Tibial nerve (tissue), 4 donors: ENCODE data around the gene CA12. TPM values are rescaled to one million over a fixed set of nuclear protein-coding genes. Genes with fewer than 3 reads are reported as not detected.

ENCODE experiments used
- DNase-seq, 2 donors: peaks; one replicate each; pipeline ENCODE4 v3.0.0-alpha.2; 2019; ENCODE audit warnings: low spot score in 2 of 2
- H3K27ac ChIP-seq, 4 donors: fragments of 200-600 bp; sonication (generic) in 3 of 4; one replicate each; pipeline ENCODE4 v1.5.1; 2017 to 2019; ENCODE audit warnings: mild to moderate bottlenecking in 1 of 4
- H3K27me3 ChIP-seq, 2 donors: fragments of 200-600 bp; sonication (generic) in 1 of 2; one replicate each; pipeline versions ENCODE4 v1.5.1 to v1.6.0; 2017 to 2019
- H3K36me3 ChIP-seq, 3 donors: fragments of 200-600 bp; sonication (generic); one replicate each; pipeline ENCODE4 v1.5.1; 2018 to 2019
- H3K4me1 ChIP-seq, 4 donors: fragments of 200-600 bp; sonication (generic) in 3 of 4; one replicate each; pipeline ENCODE4 v1.5.1; 2017 to 2019
- H3K4me3 ChIP-seq, 4 donors: fragments of 200-600 bp; sonication (generic) in 3 of 4; one replicate each; pipeline ENCODE4 v1.5.1; 2017 to 2019; ENCODE audit warnings: mild to moderate bottlenecking in 1 of 4, moderate library complexity in 1 of 4
- H3K9me3 ChIP-seq, 4 donors: fragments of 200-600 bp; sonication (generic) in 3 of 4; one replicate each; pipeline ENCODE4 v1.5.1; 2017 to 2019
- CTCF ChIP-seq, 5 experiments: fragments of 200-600 bp in 3 of 5; fragments of 450-650 bp in 2 of 5; sonication (generic) in 3 of 5; IDR thresholded peaks; one replicate each; pipeline ENCODE4 v1.5.1; 2016 to 2019; ENCODE audit warnings: antibody characterized with exemption in 5 of 5, mild to moderate bottlenecking in 3 of 5, moderate library complexity in 2 of 5
- EP300 ChIP-seq, 2 donors: sonication (generic); formaldehyde crosslinking; IDR thresholded peaks; one replicate each; pipeline ENCODE4 v1.6.1; 2017; ENCODE audit warnings: antibody characterized with exemption in 2 of 2, mild to moderate bottlenecking in 1 of 2
- POLR2A ChIP-seq, 2 donors: fragments of 450-650 bp; IDR thresholded peaks; one replicate each; pipeline ENCODE4 v1.6.1; 2017; ENCODE audit warnings: antibody characterized with exemption in 2 of 2, mild to moderate bottlenecking in 2 of 2, moderate library complexity in 2 of 2
- WGBS, 2 donors: methylation state at CpG; one replicate each; pipeline ENCODE4 v1.1.5; 2018; 5-methylcytosine and 5-hydroxymethylcytosine counted together
- total RNA-seq, 4 donors: library from RNA; depleted of rRNA; stranded (reverse); fragments of >200 nt; gene quantifications; one replicate each; pipeline ENCODE4 v1.1.0, GENCODE V29; 2016

CA12 gene
- total RNA-seq, 4 donors from 2014 or later = 0.22 to 2.5 (median 1.1) TPM

DNA sequence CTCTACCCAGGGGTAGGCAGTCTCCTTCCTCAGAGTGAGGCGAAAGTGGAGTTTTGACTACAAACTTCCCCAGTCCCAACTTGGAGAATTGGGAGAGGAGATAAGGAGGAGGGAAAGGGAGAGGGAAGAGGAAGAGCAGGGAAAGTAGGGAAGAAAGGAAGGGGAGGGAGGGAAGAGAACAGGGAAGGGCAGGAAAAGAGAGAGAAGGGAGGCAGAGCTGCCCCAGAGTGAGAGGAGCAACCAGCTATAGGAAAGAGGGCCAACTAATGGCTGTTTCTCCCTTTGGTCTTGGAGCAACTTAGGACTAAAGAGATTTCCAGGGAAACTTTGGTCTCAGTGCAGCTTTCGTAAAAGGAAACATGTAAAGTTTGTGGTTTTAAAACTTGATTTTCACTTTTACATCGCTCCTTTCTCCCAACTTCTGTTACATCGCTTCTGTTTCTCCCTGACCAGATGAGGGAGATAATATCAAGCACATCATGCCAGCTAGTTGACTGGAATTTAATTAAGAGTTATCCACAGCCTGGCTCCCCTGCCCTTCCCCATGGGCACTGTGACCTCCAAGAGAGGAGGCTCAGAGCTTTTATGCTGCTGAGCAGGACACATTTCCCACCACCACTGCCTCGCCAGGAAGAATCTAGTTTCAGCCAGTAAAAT is 1.4 kb downstream of the CA12 start:
- no peak overlapping the region for H3K27ac ChIP-seq

DNA sequence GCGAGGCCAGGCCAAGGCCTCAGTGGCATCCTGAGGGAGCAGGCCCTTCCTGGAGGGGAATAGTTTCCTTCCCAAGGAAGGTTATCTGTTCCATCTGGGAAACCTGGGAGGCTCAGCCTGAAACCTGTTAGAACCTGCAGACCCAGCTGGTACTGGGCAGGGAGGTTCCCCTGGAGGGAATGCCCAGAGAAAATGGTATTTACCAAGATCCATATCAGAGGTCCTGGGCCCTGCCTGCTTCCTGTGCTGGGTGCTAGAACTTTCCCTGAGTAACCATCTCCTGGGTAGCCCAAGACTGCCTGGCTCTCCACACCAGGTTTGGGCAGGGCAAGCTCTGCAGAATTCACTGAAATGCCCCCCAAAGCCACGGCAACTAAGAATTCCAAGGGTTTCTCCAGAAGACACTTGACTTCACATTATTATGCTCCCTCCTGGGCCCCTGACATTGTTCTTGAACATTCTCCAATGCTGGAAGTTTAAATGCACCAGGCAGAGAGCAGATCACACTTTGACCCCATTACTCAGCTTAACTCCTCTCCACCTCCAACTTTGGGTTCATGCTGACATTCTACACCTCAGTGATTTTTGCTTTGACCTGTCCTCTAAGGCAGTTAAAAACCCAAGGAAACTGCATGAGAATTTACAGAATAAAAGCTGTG is 2.0 kb downstream of the CA12 start:
- H3K36me3 ChIP-seq = no peaks in the 10 kb centered on the region
- peaks cover 0 to 30% (median 10%) of the 10 kb centered on the region in 4 donors for H3K4me1 ChIP-seq
- TF ChIP-seq EP300 (IDR thresholded peaks at IDR 0.05) (no peak), CTCF (IDR thresholded peaks at IDR 0.05) (no peak), POLR2A (IDR thresholded peaks at IDR 0.05) (no peak)
- H3K9me3 ChIP-seq = no peaks in the 10 kb centered on the region
- H3K27ac ChIP-seq = no peak overlapping the region
- WGBS, 2 donors = 85 to 96% methylated on average over 2 of the region's 2 CpGs
- no peak for DNase-seq
- H3K4me3 ChIP-seq = no peak overlapping the region
- H3K27me3 ChIP-seq = peaks cover 0 to 24% of the 10 kb centered on the region in 2 donors

More for the DNA sequence above, 1.4 kb downstream of the CA12 start:
- H3K4me3 ChIP-seq = no peak overlapping the region
- DNase-seq = no peak
- 82 to 87% methylated on average over 5 of the region's 5 CpGs for WGBS, 2 donors
- H3K36me3 ChIP-seq = no peaks in the 10 kb centered on the region
- H3K4me1 ChIP-seq = peaks cover 0 to 23% (median 6%) of the 10 kb centered on the region in 4 donors
- TF ChIP-seq CTCF (IDR thresholded peaks at IDR 0.05) (no peak), EP300 (IDR thresholded peaks at IDR 0.05) (no peak), POLR2A (IDR thresholded peaks at IDR 0.05) (no peak)
- H3K9me3 ChIP-seq = no peaks in the 10 kb centered on the region
- H3K27me3 ChIP-seq = peaks cover 0 to 26% of the 10 kb centered on the region in 2 donors

- Histone ChIP-seq H3K36me3 (no peaks in the 10 kb centered on the region), H3K27me3 (peaks cover 0 to 24% of the 10 kb centered on the region in 2 donors), H3K27ac (no peak overlapping the region), H3K4me1 (peaks cover 0 to 33% (median 14%) of the 10 kb centered on the region in 4 donors), H3K9me3 (no peaks in the 10 kb centered on the region), H3K4me3 (no peak overlapping the region)
- WGBS, 2 donors = 73 to 86% methylated on average over 7 of the region's 7 CpGs
- TF ChIP-seq EP300 (IDR thresholded peaks at IDR 0.05) (no peak), POLR2A (IDR thresholded peaks at IDR 0.05) (no peak), CTCF (IDR thresholded peaks at IDR 0.05) (no peak)
- no peak for DNase-seq
Measured at GRCh38 chr15:63378946-63379345, 2.7 kb downstream of the CA12 start.

DNA sequence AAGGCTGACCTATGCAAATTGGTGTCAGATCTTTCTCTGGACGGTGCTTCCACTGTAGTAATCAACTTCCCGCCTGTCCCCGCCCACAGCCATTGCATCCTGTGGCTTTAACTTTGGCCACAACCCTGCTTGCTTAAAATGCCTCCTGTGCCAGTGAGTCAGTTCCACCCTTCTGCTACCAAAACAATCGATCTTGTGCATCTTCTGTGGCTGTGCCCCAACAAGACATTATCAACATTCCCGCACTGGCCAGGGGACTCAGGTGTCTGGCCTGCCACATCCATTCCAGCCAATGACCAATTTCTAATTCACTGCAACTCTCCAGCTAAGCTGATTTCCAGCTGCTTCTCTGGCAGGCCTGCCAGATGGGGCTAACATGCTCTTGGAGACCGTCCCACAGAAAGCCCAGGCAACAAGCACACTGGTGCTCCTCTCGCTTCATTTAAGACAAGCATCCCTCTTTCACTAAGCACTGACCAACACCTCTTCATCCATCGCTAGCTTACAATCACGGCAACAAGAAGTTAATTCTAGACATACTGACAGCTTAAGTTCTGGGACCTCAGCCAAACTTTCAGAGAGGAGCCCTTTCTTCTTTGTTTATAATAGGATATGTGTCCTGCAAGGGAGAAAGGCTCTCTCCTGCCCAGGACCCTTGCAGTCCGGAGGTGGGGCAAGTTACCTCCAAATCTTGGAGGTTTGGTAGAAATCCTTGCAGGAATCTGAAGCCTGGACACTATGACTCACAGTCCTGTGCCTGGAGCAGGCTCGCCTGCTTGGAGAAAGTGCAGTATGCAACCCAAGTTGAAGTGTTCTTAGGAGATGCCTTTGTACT is 6.7 kb downstream of the CA12 start:
- H3K27ac ChIP-seq = peak overlapping the region in 1 of 4 donors; percentile 71
- no peak overlapping the region for H3K4me3 ChIP-seq
- peak in 1 of 2 donors; percentile 57 for DNase-seq
- H3K36me3 ChIP-seq = no peaks in the 10 kb centered on the region
- TF ChIP-seq EP300 (IDR thresholded peaks at IDR 0.05) = peak in 1 of 2 donors; percentile 16
- no peak for TF ChIP-seq CTCF (IDR thresholded peaks at IDR 0.05)
- 18 to 20% methylated on average over 11 of the region's 11 CpGs for WGBS, 2 donors
- no peaks in the 10 kb centered on the region for H3K9me3 ChIP-seq
- peaks cover 0 to 27% (median 9%) of the 10 kb centered on the region in 4 donors for H3K4me1 ChIP-seq
- peaks cover 0 to 10% of the 10 kb centered on the region in 2 donors for H3K27me3 ChIP-seq
